DOHH2 (cell line): Measurements from ENCODE around the gene DOCK6.

Experiments
- EZH2phosphoT487 ChIP-seq: fragments of 200-600 bp; sonication (generic); IDR thresholded peaks from 2 replicates; pipeline ENCODE4 v1.6.1; 2017; ENCODE audit warnings: borderline replicate concordance, mild to moderate bottlenecking, antibody characterized with exemption, low read length, moderate library complexity, mixed read lengths
- TF ChIP-seq, protein P1 (sequence below): fragments of 200-600 bp; sonication (generic); IDR thresholded peaks from one replicate; pipeline ENCODE4 v1.5.1; 2014; ENCODE audit warnings: antibody characterized with exemption, mild to moderate bottlenecking, low read depth, low read length; ENCODE audit not compliant: poor library complexity, severe bottlenecking

DNA sequence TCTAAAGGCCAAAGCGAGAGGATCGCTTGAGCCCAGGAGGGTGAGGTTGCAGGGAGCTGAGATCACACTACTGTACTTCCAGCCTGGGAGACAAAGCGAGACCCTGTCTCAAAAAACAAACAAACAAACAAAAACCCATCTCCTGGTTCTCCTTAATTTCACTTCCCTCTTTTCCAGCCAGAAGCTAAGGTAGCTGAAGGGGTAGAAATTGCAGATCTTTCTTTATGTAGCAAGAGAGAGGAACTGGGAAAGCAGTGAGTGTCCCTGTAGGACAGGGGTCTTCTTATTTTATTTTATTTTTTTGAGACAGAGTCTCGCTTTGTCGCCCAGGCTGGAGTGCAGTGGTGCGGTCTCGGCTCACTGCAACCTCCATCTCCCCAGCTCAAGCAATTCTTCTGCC is 29.1 kb upstream of the DOCK6 start:
- TF ChIP-seq, protein P1, sequence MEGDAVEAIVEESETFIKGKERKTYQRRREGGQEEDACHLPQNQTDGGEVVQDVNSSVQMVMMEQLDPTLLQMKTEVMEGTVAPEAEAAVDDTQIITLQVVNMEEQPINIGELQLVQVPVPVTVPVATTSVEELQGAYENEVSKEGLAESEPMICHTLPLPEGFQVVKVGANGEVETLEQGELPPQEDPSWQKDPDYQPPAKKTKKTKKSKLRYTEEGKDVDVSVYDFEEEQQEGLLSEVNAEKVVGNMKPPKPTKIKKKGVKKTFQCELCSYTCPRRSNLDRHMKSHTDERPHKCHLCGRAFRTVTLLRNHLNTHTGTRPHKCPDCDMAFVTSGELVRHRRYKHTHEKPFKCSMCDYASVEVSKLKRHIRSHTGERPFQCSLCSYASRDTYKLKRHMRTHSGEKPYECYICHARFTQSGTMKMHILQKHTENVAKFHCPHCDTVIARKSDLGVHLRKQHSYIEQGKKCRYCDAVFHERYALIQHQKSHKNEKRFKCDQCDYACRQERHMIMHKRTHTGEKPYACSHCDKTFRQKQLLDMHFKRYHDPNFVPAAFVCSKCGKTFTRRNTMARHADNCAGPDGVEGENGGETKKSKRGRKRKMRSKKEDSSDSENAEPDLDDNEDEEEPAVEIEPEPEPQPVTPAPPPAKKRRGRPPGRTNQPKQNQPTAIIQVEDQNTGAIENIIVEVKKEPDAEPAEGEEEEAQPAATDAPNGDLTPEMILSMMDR = no peak
- no peak for TF ChIP-seq EZH2phosphoT487
